ENCODE measurements around the gene EEIG1.

DNA sequence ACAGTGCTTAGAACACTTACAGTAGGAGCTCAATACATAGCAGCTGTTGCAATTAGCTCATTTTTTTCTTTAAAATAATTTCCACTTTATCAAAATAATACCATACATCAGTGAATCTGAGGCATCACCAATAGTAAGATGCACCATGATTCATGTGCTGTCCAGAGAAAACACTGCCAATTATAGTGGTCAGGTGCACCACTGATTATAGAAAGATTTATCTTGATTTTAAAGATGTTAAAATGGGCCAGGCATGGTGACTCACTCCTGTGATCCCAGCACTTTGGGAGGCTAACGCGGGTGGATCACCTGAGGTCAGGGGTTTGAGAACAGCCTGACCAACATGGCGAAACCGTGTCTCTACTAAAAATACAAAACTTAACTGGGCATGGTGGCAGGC, 46.9 kb upstream of the EEIG1 start:
- TF ChIP-seq, protein P1, sequence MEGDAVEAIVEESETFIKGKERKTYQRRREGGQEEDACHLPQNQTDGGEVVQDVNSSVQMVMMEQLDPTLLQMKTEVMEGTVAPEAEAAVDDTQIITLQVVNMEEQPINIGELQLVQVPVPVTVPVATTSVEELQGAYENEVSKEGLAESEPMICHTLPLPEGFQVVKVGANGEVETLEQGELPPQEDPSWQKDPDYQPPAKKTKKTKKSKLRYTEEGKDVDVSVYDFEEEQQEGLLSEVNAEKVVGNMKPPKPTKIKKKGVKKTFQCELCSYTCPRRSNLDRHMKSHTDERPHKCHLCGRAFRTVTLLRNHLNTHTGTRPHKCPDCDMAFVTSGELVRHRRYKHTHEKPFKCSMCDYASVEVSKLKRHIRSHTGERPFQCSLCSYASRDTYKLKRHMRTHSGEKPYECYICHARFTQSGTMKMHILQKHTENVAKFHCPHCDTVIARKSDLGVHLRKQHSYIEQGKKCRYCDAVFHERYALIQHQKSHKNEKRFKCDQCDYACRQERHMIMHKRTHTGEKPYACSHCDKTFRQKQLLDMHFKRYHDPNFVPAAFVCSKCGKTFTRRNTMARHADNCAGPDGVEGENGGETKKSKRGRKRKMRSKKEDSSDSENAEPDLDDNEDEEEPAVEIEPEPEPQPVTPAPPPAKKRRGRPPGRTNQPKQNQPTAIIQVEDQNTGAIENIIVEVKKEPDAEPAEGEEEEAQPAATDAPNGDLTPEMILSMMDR (optimal IDR thresholded peaks at IDR 0.05 in 1 of 3, IDR thresholded peaks at IDR 0.05 in 1 of 3, conservative IDR thresholded peaks at IDR 0.05 in 1 of 3; ENCODE audit: extremely low read depth in 1 of 3, insufficient read depth in 2 of 3, low read length in 3 of 3): no peak
- TF ChIP-seq EZH2 (IDR thresholded peaks at IDR 0.05; ENCODE audit: low read length): no peak
